Measurements from ENCODE around the gene SEC16A. TPM values are rescaled to one million over a fixed set of nuclear protein-coding genes. Genes with fewer than 3 reads are reported as not detected.
"Not testable (repeated sequence)": the region's sequence is repeated elsewhere in the genome, so short reads cannot be mapped to it uniquely, and the experiment has no call there.

The SEC16A gene
- total RNA-seq, 4 donors from 2014 or later, result 31.2 to 49.1 (median 38.6) TPM

GRCh38 chr9:136410500-136411287, 72.1 kb downstream of the SEC16A start, which contains the start of the genes ENTR1 and PMPCA:
ENTR1 (minus strand) TSS chr9:136410614; CDS start chr9:136410397, 217 bp downstream.
PMPCA (plus strand) TSS chr9:136410658; CDS start chr9:136410669, 11 bp downstream.
- peaks cover 20 to 63% (median 31%) of the 10 kb centered on the region in 3 donors for H3K36me3 ChIP-seq
- intact Hi-C loops (cut with DNase I), result no loop called here
- WGBS, 2 donors, result 0% methylated on average over 8 to 46 of the region's 83 CpGs

GRCh38 chr9:136409557-136410455, 73.0 kb downstream of the SEC16A start:
- Histone ChIP-seq H3K4me3 (peak overlapping the region; percentile 74 to 100 (median 88)), H3K36me3 (peaks cover 20 to 63% (median 26%) of the 10 kb centered on the region in 3 donors), H3K4me1 (peaks cover 24 to 53% (median 28%) of the 10 kb centered on the region in 3 donors), H3K27me3 (no peaks in the 10 kb centered on the region), H3K27ac (peak overlapping the region; percentile 72 to 92 (median 88)), H3K9me3 (no peaks in the 10 kb centered on the region)
- 3 to 18% methylated on average over 7 to 14 of the region's 71 CpGs for WGBS, 2 donors
- DNase-seq, result no peak
- intact Hi-C loops (cut with DNase I), result no loop called here
- TF ChIP-seq CTCF (IDR thresholded peaks at IDR 0.05) (no peak), POLR2A (IDR thresholded peaks at IDR 0.05) (no peak)

More at GRCh38 chr9:136410500-136411287, 72.1 kb downstream of the SEC16A start, which contains the start of the genes ENTR1 and PMPCA:
- H3K9me3 ChIP-seq, result no peaks in the 10 kb centered on the region
- TF ChIP-seq POLR2A (IDR thresholded peaks at IDR 0.05), result peak in 3 of 4 donors; percentile 50 to 89 (median 78)
- TF ChIP-seq CTCF (IDR thresholded peaks at IDR 0.05), result no peak
- no peaks in the 10 kb centered on the region for H3K27me3 ChIP-seq
- H3K4me1 ChIP-seq, result peaks cover 23 to 44% (median 28%) of the 10 kb centered on the region in 3 donors
- DNase-seq, result no peak
- peak within 1 kb of the TSS; percentile 74 to 100 (median 88) for H3K4me3 ChIP-seq
- H3K27ac ChIP-seq, result peak within 1 kb of the TSS; percentile 87 to 95 (median 91)

- H3K4me3 ChIP-seq, result no peak overlapping the region
- no peaks in the 10 kb centered on the region for H3K9me3 ChIP-seq
- WGBS, 2 donors, result 88% methylated on average over 5 of the region's 7 CpGs
- DNase-seq, result no peak
- H3K4me1 ChIP-seq, result peaks cover 27 to 63% (median 28%) of the 10 kb centered on the region in 3 donors
- no peaks in the 10 kb centered on the region for H3K27me3 ChIP-seq
- intact Hi-C loops (cut with DNase I), result no loop called here
- no peak overlapping the region for H3K27ac ChIP-seq
- TF ChIP-seq CTCF (IDR thresholded peaks at IDR 0.05) (no peak), POLR2A (IDR thresholded peaks at IDR 0.05) (no peak)
- H3K36me3 ChIP-seq, result peaks cover 9 to 63% (median 15%) of the 10 kb centered on the region in 3 donors
Measured at GRCh38 chr9:136407911-136408310, 74.9 kb downstream of the SEC16A start.

GRCh38 chr9:136407061-136407460, 75.8 kb downstream of the SEC16A start:
- H3K9me3 ChIP-seq; DNase-seq; H3K27ac ChIP-seq; intact Hi-C loops (cut with DNase I); H3K4me3 ChIP-seq; H3K27me3 ChIP-seq: not testable (repeated sequence)
- 94 to 99% methylated on average over 18 to 27 of the region's 28 CpGs for WGBS, 2 donors
- Histone ChIP-seq H3K4me1 (peaks cover 27 to 58% (median 28%) of the 10 kb centered on the region in 3 donors), H3K36me3 (peaks cover 9 to 61% (median 15%) of the 10 kb centered on the region in 3 donors)

GRCh38 chr9:136405904-136406303, 76.9 kb downstream of the SEC16A start:
- peaks cover 9 to 66% (median 15%) of the 10 kb centered on the region in 3 donors for H3K36me3 ChIP-seq
- H3K27me3 ChIP-seq; H3K9me3 ChIP-seq; intact Hi-C loops (cut with DNase I); DNase-seq; H3K27ac ChIP-seq; H3K4me3 ChIP-seq: not testable (repeated sequence)
- peaks cover 15 to 46% (median 17%) of the 10 kb centered on the region in 3 donors for H3K4me1 ChIP-seq
- 79 to 91% methylated on average over 4 to 9 of the region's 10 CpGs for WGBS, 2 donors
